H1 (cell line): Measurements from ENCODE around the gene TNRC6C. TPM values are rescaled to one million over a fixed set of nuclear protein-coding genes. Genes with fewer than 3 reads are reported as not detected.

Source experiments
- CTCF ChIA-PET: fragments of 300-600 bp; sonication (Branson Sonifier 250); formaldehyde crosslinking; loops from one replicate; lab custom pipeline; 2021; ENCODE audit not compliant: partially characterized antibody; lab: Charles Lee
- POLR2A ChIA-PET: fragments of 300-600 bp; sonication (Branson Sonifier 250); formaldehyde crosslinking; loops from one replicate; lab custom pipeline; 2021; ENCODE audit warnings: inconsistent platforms; ENCODE audit not compliant: partially characterized antibody; lab: Charles Lee
- DNase-seq, 2 experiments: peaks; one replicate each; pipeline versions ENCODE4 v3.0.0 to v3.0.0-alpha.2; 2010 to 2022; ENCODE audit warnings: low spot score in 2 of 2, low read depth in 1 of 2, mixed read lengths in 1 of 2
- FAIRE-seq: peaks from 2 replicates; lab custom pipeline; 2011; peaks lifted over from hg19 to GRCh38; lab: Jason Lieb, UNC
- H2AFZ ChIP-seq: 2 replicates; pipeline ENCODE4 v1.8.1; 2012; ENCODE audit warnings: low read length, inconsistent platforms
- H2AK5ac ChIP-seq: 2 replicates; pipeline ENCODE4 v1.6.1; 2013; ENCODE audit warnings: low read depth, low read length
- H2BK120ac ChIP-seq: replicated peaks from 2 replicates; pipeline ENCODE3; 2013; ENCODE audit warnings: low read depth, low read length, inconsistent platforms
- H2BK12ac ChIP-seq: 2 replicates; pipeline ENCODE4 v1.6.1; 2013; ENCODE audit warnings: low read depth, low read length
- H2BK15ac ChIP-seq: 2 replicates; pipeline ENCODE4 v1.6.1; 2013; ENCODE audit warnings: low read length
- H2BK20ac ChIP-seq: 2 replicates; pipeline ENCODE4 v1.6.1; 2013; ENCODE audit warnings: low read length
- H2BK5ac ChIP-seq: 2 replicates; pipeline ENCODE4 v1.6.1; 2013; ENCODE audit warnings: low read depth, low read length
- H3K14ac ChIP-seq: 2 replicates; pipeline ENCODE4 v1.6.1; 2013; ENCODE audit warnings: inconsistent platforms; ENCODE audit not compliant: insufficient read length
- H3K18ac ChIP-seq: 2 replicates; pipeline ENCODE4 v1.6.1; 2013; ENCODE audit warnings: low read length; ENCODE audit errors: extremely low read depth
- H3K23ac ChIP-seq: 2 replicates; pipeline ENCODE4 v1.6.1; 2013; ENCODE audit warnings: inconsistent platforms; ENCODE audit not compliant: insufficient read length
- H3K23me2 ChIP-seq: 2 replicates; pipeline ENCODE4 v1.6.1; 2013; ENCODE audit warnings: low read depth, low read length
- H3K27ac ChIP-seq: 2 replicates; pipeline ENCODE4 v1.6.1; 2011; ENCODE audit warnings: low read depth, low read length, inconsistent platforms
- H3K27me3 ChIP-seq, 4 experiments: replicated peaks in 1 of 4; 1 replicate in 1 of 4; 2 replicates in 3 of 4; pipeline versions ENCODE4 v1.6.1 to v1.8.1; 2011 to 2013; ENCODE audit warnings: low read length in 3 of 4, mild to moderate bottlenecking in 3 of 4, inconsistent platforms in 2 of 4, mixed read lengths in 2 of 4, moderate library complexity in 1 of 4; ENCODE audit not compliant: control insufficient read depth in 3 of 4, insufficient read depth in 3 of 4; ENCODE audit errors: extremely low read depth in 1 of 4
- H3K36me3 ChIP-seq, 4 experiments: 2 replicates each; pipeline versions ENCODE4 v1.6.1 to v1.8.1; 2011 to 2013; ENCODE audit warnings: mild to moderate bottlenecking in 4 of 4, low read length in 3 of 4, moderate library complexity in 2 of 4, control low read depth in 1 of 4, inconsistent platforms in 1 of 4; ENCODE audit not compliant: insufficient read depth in 4 of 4, control insufficient read depth in 2 of 4
- H3K4ac ChIP-seq: replicated peaks from 2 replicates; pipeline ENCODE3; 2013; ENCODE audit warnings: low read length, low read depth, mixed read lengths, inconsistent platforms; ENCODE audit not compliant: insufficient read length
- H3K4me1 ChIP-seq, 4 experiments: replicated peaks in 1 of 4; 1 replicate in 1 of 4; 2 replicates in 3 of 4; pipeline versions ENCODE4 v1.6.1 to v1.8.1; 2011 to 2013; ENCODE audit warnings: low read length in 3 of 4, inconsistent platforms in 2 of 4, mixed read lengths in 1 of 4; ENCODE audit not compliant: insufficient read depth in 4 of 4, control insufficient read depth in 3 of 4
- H3K4me2 ChIP-seq, 2 experiments: 2 replicates each; pipeline versions ENCODE4 v1.6.1 to v1.8.1; 2011 to 2013; ENCODE audit warnings: low read depth in 2 of 2, low read length in 2 of 2, control low read depth in 1 of 2, inconsistent platforms in 1 of 2, mild to moderate bottlenecking in 1 of 2; ENCODE audit not compliant: insufficient read depth in 1 of 2
- H3K4me3 ChIP-seq, 4 experiments: fragments of 200-600, 300-600 bp in 1 of 4; sonication (generic), shearing (Covaris generic), sonication (Bioruptor Twin) in 1 of 4; 2 replicates each; pipeline versions ENCODE4 v1.5.1 to v1.8.1; 2011 to 2016; ENCODE audit warnings: low read length in 4 of 4, low read depth in 3 of 4, control low read depth in 2 of 4, inconsistent platforms in 2 of 4, mild to moderate bottlenecking in 2 of 4, mixed read lengths in 1 of 4, moderate library complexity in 1 of 4; ENCODE audit not compliant: insufficient read depth in 2 of 4; ENCODE audit errors: extremely low read depth in 1 of 4
- H3K56ac ChIP-seq: replicated peaks from 2 replicates; pipeline ENCODE3; 2013; ENCODE audit warnings: low read depth, mild to moderate bottlenecking, mixed read lengths, low read length, inconsistent platforms; ENCODE audit not compliant: insufficient read length
- H3K79me1 ChIP-seq: 2 replicates; pipeline ENCODE4 v1.6.1; 2013; ENCODE audit warnings: low read depth, low read length, control low read depth
- H3K79me2 ChIP-seq, 2 experiments: 2 replicates each; pipeline versions ENCODE4 v1.6.1 to v1.8.1; 2012 to 2013; ENCODE audit warnings: low read length in 2 of 2, mild to moderate bottlenecking in 2 of 2, inconsistent platforms in 1 of 2; ENCODE audit not compliant: insufficient read depth in 2 of 2, control insufficient read depth in 1 of 2
- H3K9ac ChIP-seq, 4 experiments: replicated peaks in 1 of 4; 1 replicate in 1 of 4; 2 replicates in 3 of 4; pipeline versions ENCODE4 v1.6.1 to v1.8.1; 2011 to 2013; ENCODE audit warnings: low read depth in 3 of 4, low read length in 3 of 4, control low read depth in 2 of 4, mild to moderate bottlenecking in 2 of 4, moderate library complexity in 2 of 4, inconsistent platforms in 1 of 4; ENCODE audit errors: extremely low read depth in 1 of 4
- H3K9me3 ChIP-seq, 2 experiments: 2 replicates each; pipeline versions ENCODE4 v1.6.1 to v1.8.1; 2012 to 2013; ENCODE audit warnings: mild to moderate bottlenecking in 2 of 2, moderate library complexity in 2 of 2, control low read depth in 1 of 2, inconsistent platforms in 1 of 2, low read depth in 1 of 2, low read length in 1 of 2, mixed read lengths in 1 of 2; ENCODE audit not compliant: insufficient read depth in 2 of 2
- H4K20me1 ChIP-seq, 2 experiments: replicated peaks in 1 of 2; 2 replicates each; pipeline versions ENCODE3 to v1.8.1; 2011 to 2013; ENCODE audit warnings: inconsistent platforms in 2 of 2, low read length in 2 of 2, mild to moderate bottlenecking in 1 of 2; ENCODE audit not compliant: insufficient read depth in 2 of 2, control insufficient read depth in 1 of 2
- H4K5ac ChIP-seq: 2 replicates; pipeline ENCODE4 v1.6.1; 2013; ENCODE audit warnings: low read length, low read depth, mixed read lengths, inconsistent platforms; ENCODE audit not compliant: insufficient read length
- H4K8ac ChIP-seq: 2 replicates; pipeline ENCODE4 v1.8.0; 2013; ENCODE audit warnings: mild to moderate bottlenecking, moderate library complexity, low read length, inconsistent platforms; ENCODE audit not compliant: insufficient read depth; ENCODE audit errors: extremely low read depth
- H4K91ac ChIP-seq: replicated peaks from 2 replicates; pipeline ENCODE3; 2013; ENCODE audit warnings: low read length, mixed read lengths, inconsistent platforms; ENCODE audit not compliant: insufficient read length
- BCL11A ChIP-seq, 2 experiments: IDR thresholded peaks; one replicate each; pipeline ENCODE4 v1.6.1; 2011; ENCODE audit warnings: low read depth in 2 of 2, low read length in 2 of 2, mild to moderate bottlenecking in 2 of 2
- CBX5 ChIP-seq: fragments of 300-800, 300-1000 bp; sonication (generic); IDR thresholded peaks from 2 replicates; pipeline ENCODE4 v1.7.1; 2016; ENCODE audit warnings: antibody characterized with exemption, low read length, low read depth
- CHD2 ChIP-seq: IDR thresholded peaks from 2 replicates; pipeline ENCODE4 v1.6.1; 2012; ENCODE audit warnings: low read length, improper control_type of control experiment
- CTBP2 ChIP-seq: IDR thresholded peaks from 2 replicates; pipeline ENCODE4 v1.7.0; 2011; ENCODE audit warnings: borderline replicate concordance, mild to moderate bottlenecking, moderate library complexity, mixed read lengths, low read length; ENCODE audit not compliant: insufficient read depth, insufficient read length
- HDAC6 ChIP-seq: IDR thresholded peaks from one replicate; pipeline ENCODE4 v1.7.1; 2012; ENCODE audit warnings: low read depth, mild to moderate bottlenecking, inconsistent platforms, low read length, moderate library complexity
- PHF8 ChIP-seq: fragments of 200-600 bp; sonication (generic); conservative IDR thresholded peaks from 2 replicates; pipeline ENCODE4 v1.7.1; 2012; ENCODE audit warnings: low read depth, mild to moderate bottlenecking, inconsistent platforms, low read length, moderate library complexity
- RAD21 ChIP-seq, 2 experiments: IDR thresholded peaks in 1 of 2; conservative IDR thresholded peaks in 1 of 2; 2 replicates each; pipeline ENCODE4 v1.6.1; 2011; ENCODE audit warnings: low read depth in 2 of 2, low read length in 2 of 2, improper control_type of control experiment in 1 of 2, inconsistent platforms in 1 of 2, mild to moderate bottlenecking in 1 of 2, moderate library complexity in 1 of 2
- SAP30 ChIP-seq: fragments of 300-600 bp; sonication (generic); IDR thresholded peaks from 2 replicates; pipeline ENCODE4 v1.7.1; 2012; ENCODE audit warnings: low read length, moderate library complexity, mild to moderate bottlenecking, inconsistent platforms; ENCODE audit not compliant: insufficient read depth, insufficient replicate concordance
- TAF1 ChIP-seq: IDR thresholded peaks from 2 replicates; pipeline ENCODE4 v1.6.1; 2011; ENCODE audit warnings: mild to moderate bottlenecking, low read depth, low read length
- YY1 ChIP-seq: IDR thresholded peaks from 2 replicates; pipeline ENCODE4 v1.6.1; 2011; ENCODE audit warnings: low read depth, mild to moderate bottlenecking, low read length
- WGBS, 2 experiments: shearing (Covaris generic) in 1 of 2; methylation state at CpG; one replicate each; pipeline versions ENCODE4 v1.1.6 to v1.1.7; 2013 to 2015; ENCODE audit warnings: low lambda C conversion rate in 2 of 2, mixed read lengths in 2 of 2, inconsistent platforms in 1 of 2, low coverage in 1 of 2, missing lambda C conversion rate in 1 of 2; ENCODE audit not compliant: insufficient replicate concordance in 2 of 2, insufficient coverage in 1 of 2, insufficient read length in 1 of 2; ENCODE audit errors: extremely low coverage in 1 of 2, missing lambda C conversion rate in 1 of 2; 5-methylcytosine and 5-hydroxymethylcytosine counted together
- polyA plus RNA-seq, 7 experiments: library from polyadenylated mRNA; depleted of rRNA in 3 of 7; stranded (reverse) in 5 of 7; unstranded in 2 of 7; fragments of >200 nt in 5 of 7; fragments of 200-250 nt in 2 of 7; gene quantifications; 1 replicate in 5 of 7; 2 replicates in 1 of 7; 4 replicates in 1 of 7; pipeline versions ENCODE4 v1.2.1 to v1.2.3, GENCODE V29; 2011 to 2013; ENCODE audit warnings: missing spikeins in 2 of 7, mixed read lengths in 2 of 7
- total RNA-seq: library from RNA; stranded (reverse); fragmentation: NEBNext Ultra II Directional; extraction: Animal tissue kit (Norgen Biotek cat#: 25700); gene quantifications from 2 replicates; pipeline ENCODE4 v1.2.1, GENCODE V29; 2021
- TF ChIP-seq, protein P1 (sequence below): IDR thresholded peaks from 2 replicates; pipeline ENCODE4 v1.6.1; 2012; ENCODE audit warnings: low read length, inconsistent platforms

TNRC6C gene
- total and polyA plus RNA-seq, 2 of the 8 experiments (the other 6 are each of a cell fraction or from before 2014, with no cell fraction given) = 2.8 to 28.9 TPM

DNA sequence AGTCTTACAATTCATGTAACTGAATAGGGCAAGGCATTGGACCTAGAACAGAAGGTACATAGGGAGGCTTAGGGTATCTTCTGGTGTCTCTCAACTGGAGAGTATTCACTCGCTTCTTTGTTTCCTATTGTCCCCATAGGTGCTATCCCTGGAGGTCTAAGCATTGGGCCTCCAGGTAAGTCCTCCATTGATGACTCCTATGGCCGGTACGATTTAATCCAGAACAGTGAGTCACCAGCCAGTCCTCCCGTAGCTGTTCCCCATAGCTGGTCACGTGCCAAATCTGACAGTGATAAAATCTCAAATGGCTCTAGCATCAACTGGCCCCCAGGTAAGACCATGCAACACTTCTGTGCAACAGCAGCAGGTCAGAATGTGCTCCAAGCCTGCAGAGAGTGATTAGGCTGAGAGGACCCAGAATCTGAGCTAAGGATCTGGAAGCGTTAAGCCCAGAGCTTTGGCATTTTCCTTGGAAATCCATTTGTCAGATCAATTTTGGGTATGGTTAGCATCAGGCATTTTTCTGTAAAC, 134.4 kb downstream of the TNRC6C start:
- H3K56ac ChIP-seq = no peak overlapping the region
- no peak overlapping the region for H2BK12ac ChIP-seq
- WGBS, 2 experiments = 90% methylated on average over 6 of the region's 6 CpGs; no CpG with 5 or more reads in 1 of the 2 experiments
- ChIA-PET POLR2A (interaction anchor here (1.1 kb wide), 1 partner anchor 89 kb away, joined by 3 read pairs; no protein-coding TSS in a partner anchor), CTCF (interaction anchor here (1.1 to 3.0 kb wide), 3 partner anchors 21 to 42 kb away, joined by 3 to 12 read pairs (median 4); no protein-coding TSS in a partner anchor)
- no peak overlapping the region for H2BK5ac ChIP-seq
- DNase-seq (no peak), FAIRE-seq (no peak)
- H3K79me2 ChIP-seq = no peaks in the 10 kb centered on the region
- H3K23ac ChIP-seq = no peak overlapping the region
- H3K14ac ChIP-seq = no peak overlapping the region
- H4K20me1 ChIP-seq = peaks cover 4% of the 10 kb centered on the region in 2 experiments
- H3K4me1 ChIP-seq = no peaks in the 10 kb centered on the region
- H3K4ac ChIP-seq = no peak overlapping the region
- no peak overlapping the region for H2BK20ac ChIP-seq
- H3K36me3 ChIP-seq = peaks cover 16 to 62% (median 49%) of the 10 kb centered on the region in 4 experiments; a peak in 7 of 8 replicates
- H4K5ac ChIP-seq = no peak overlapping the region
- H3K4me3 ChIP-seq = no peak overlapping the region
- no peak overlapping the region for H3K9ac ChIP-seq
- no peak overlapping the region for H3K18ac ChIP-seq
- H3K27ac ChIP-seq = no peak overlapping the region
- no peaks in the 10 kb centered on the region for H3K9me3 ChIP-seq
- no peak overlapping the region for H2BK120ac ChIP-seq
- no peak overlapping the region for H2AK5ac ChIP-seq
- H2AFZ ChIP-seq = no peak overlapping the region
- no peak overlapping the region for H4K91ac ChIP-seq
- no peak overlapping the region for H2BK15ac ChIP-seq
- H4K8ac ChIP-seq = no peak overlapping the region
- H3K23me2 ChIP-seq = no peaks in the 10 kb centered on the region
- H3K27me3 ChIP-seq = no peaks in the 10 kb centered on the region
- no peak overlapping the region for H3K4me2 ChIP-seq
- H3K79me1 ChIP-seq = no peaks in the 10 kb centered on the region
- no peak for TF ChIP-seq HDAC6
- TF ChIP-seq SAP30 = no peak
- TF ChIP-seq, protein P1, sequence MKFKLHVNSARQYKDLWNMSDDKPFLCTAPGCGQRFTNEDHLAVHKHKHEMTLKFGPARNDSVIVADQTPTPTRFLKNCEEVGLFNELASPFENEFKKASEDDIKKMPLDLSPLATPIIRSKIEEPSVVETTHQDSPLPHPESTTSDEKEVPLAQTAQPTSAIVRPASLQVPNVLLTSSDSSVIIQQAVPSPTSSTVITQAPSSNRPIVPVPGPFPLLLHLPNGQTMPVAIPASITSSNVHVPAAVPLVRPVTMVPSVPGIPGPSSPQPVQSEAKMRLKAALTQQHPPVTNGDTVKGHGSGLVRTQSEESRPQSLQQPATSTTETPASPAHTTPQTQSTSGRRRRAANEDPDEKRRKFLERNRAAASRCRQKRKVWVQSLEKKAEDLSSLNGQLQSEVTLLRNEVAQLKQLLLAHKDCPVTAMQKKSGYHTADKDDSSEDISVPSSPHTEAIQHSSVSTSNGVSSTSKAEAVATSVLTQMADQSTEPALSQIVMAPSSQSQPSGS = no peak
- TF ChIP-seq BCL11A (IDR thresholded peaks at IDR 0.05; ENCODE audit: low read depth in 2 of 2, low read length in 2 of 2) = no peak
- no peak for TF ChIP-seq PHF8
- TF ChIP-seq CBX5 = no peak
- TF ChIP-seq RAD21 (IDR thresholded peaks at IDR 0.05 in 1 of 2, conservative IDR thresholded peaks at IDR 0.05 in 1 of 2; ENCODE audit: low read depth in 2 of 2, low read length in 2 of 2) = no peak
- TF ChIP-seq CTBP2 = no peak
- no peak for TF ChIP-seq CHD2
- TF ChIP-seq YY1 = no peak
- no peak for TF ChIP-seq TAF1
